Measurements from ENCODE around the gene RPS16. TPM values are rescaled to one million over a fixed set of nuclear protein-coding genes. Genes with fewer than 3 reads are reported as not detected.
A peak's percentile ranks its signal among the peaks of the same experiment; 100 is the strongest.

RPS16 gene
- total and polyA plus RNA-seq, 2 donors from 2014 or later = 1,461 to 1,965 TPM

DNA sequence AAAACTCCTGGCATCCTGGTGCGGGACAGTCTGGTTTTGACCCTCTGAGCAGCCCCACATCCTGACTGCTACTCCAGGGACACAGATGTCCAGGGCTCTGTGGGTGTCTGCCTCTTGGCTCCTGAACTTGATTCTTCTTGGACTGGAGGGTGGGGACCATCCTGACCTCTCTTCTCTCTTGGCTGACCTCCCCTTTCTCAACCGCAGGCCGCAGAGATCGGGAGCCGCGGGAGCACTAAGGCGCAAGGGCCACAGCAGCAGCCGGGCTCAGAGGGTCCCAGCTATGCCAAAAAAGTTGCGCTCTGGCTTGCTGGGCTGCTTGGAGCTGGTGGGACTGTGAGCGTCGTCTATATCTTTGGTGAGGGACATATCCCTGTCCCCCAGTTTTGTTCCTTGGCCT, 45.9 kb upstream of the RPS16 start:
- Histone ChIP-seq H3K4me1 (ENCODE audit: control insufficient read depth in 2 of 3, insufficient read depth in 2 of 3, low read depth in 1 of 3, low read length in 3 of 3) (peaks cover 0 to 14% (median 0%) of the 10 kb centered on the region in 3 donors), H3K9ac (ENCODE audit: low read length in 3 of 3) (peak overlapping the region; percentile 83 to 97 (median 94)), H3K27me3 (ENCODE audit: control insufficient read depth, insufficient read depth, low read length) (no peaks in the 10 kb centered on the region), H3K27ac (ENCODE audit: low read depth in 2 of 2, low read length in 2 of 2) (no peak overlapping the region), H3K4me3 (ENCODE audit: low read length in 3 of 3) (peak overlapping the region; percentile 89 to 99 (median 98)), H3K36me3 (ENCODE audit: control insufficient read depth in 2 of 3, insufficient read depth in 3 of 3, low read length in 3 of 3) (peaks cover 0 to 17% (median 10%) of the 10 kb centered on the region in 3 donors), H3K9me3 (ENCODE audit: control insufficient read depth in 2 of 3, insufficient read depth in 1 of 3, low read length in 3 of 3) (no peaks in the 10 kb centered on the region)
- no peak for FAIRE-seq
- DNase-seq = no peak
- intact Hi-C loops (cut with DNase I) = no loop called here
- TF ChIP-seq, protein P1, sequence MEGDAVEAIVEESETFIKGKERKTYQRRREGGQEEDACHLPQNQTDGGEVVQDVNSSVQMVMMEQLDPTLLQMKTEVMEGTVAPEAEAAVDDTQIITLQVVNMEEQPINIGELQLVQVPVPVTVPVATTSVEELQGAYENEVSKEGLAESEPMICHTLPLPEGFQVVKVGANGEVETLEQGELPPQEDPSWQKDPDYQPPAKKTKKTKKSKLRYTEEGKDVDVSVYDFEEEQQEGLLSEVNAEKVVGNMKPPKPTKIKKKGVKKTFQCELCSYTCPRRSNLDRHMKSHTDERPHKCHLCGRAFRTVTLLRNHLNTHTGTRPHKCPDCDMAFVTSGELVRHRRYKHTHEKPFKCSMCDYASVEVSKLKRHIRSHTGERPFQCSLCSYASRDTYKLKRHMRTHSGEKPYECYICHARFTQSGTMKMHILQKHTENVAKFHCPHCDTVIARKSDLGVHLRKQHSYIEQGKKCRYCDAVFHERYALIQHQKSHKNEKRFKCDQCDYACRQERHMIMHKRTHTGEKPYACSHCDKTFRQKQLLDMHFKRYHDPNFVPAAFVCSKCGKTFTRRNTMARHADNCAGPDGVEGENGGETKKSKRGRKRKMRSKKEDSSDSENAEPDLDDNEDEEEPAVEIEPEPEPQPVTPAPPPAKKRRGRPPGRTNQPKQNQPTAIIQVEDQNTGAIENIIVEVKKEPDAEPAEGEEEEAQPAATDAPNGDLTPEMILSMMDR (IDR thresholded peaks at IDR 0.05; ENCODE audit: borderline replicate concordance, extremely low read depth, insufficient read depth) = no peak

DNA sequence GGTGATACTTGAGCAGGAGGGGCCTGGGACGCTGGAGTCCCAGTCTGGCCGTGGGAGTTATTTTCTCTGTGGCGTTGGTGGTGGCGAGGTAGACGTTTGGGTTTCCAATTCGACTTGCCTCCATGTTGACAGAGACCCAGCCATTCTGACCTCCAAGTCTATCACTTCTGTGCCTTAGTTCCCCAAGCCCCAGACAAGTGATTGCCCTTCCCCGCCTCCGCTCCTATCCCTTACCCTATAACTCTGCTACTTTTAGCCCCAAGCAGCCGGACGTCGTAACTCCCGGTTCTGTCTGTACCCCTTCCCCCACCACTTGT, 45.4 kb upstream of the RPS16 start:
- Histone ChIP-seq H3K27me3 (ENCODE audit: control insufficient read depth, insufficient read depth, low read length) (no peaks in the 10 kb centered on the region), H3K9ac (ENCODE audit: low read length in 3 of 3) (peak overlapping the region; percentile 83 to 97 (median 94)), H3K4me3 (ENCODE audit: low read length in 3 of 3) (peak overlapping the region; percentile 89 to 99 (median 98)), H3K4me1 (ENCODE audit: control insufficient read depth in 2 of 3, insufficient read depth in 2 of 3, low read depth in 1 of 3, low read length in 3 of 3) (peaks cover 0 to 14% (median 0%) of the 10 kb centered on the region in 3 donors), H3K9me3 (ENCODE audit: control insufficient read depth in 2 of 3, insufficient read depth in 1 of 3, low read length in 3 of 3) (no peaks in the 10 kb centered on the region), H3K27ac (ENCODE audit: low read depth in 2 of 2, low read length in 2 of 2) (peak overlapping the region; percentile 69 to 80), H3K36me3 (ENCODE audit: control insufficient read depth in 2 of 3, insufficient read depth in 3 of 3, low read length in 3 of 3) (peaks cover 0 to 16% (median 12%) of the 10 kb centered on the region in 3 donors)
- intact Hi-C loops (cut with DNase I) = no loop called here
- no peak for DNase-seq
- TF ChIP-seq, protein P1 (IDR thresholded peaks at IDR 0.05; ENCODE audit: borderline replicate concordance, extremely low read depth, insufficient read depth) = no peak
- FAIRE-seq = no peak

DNA sequence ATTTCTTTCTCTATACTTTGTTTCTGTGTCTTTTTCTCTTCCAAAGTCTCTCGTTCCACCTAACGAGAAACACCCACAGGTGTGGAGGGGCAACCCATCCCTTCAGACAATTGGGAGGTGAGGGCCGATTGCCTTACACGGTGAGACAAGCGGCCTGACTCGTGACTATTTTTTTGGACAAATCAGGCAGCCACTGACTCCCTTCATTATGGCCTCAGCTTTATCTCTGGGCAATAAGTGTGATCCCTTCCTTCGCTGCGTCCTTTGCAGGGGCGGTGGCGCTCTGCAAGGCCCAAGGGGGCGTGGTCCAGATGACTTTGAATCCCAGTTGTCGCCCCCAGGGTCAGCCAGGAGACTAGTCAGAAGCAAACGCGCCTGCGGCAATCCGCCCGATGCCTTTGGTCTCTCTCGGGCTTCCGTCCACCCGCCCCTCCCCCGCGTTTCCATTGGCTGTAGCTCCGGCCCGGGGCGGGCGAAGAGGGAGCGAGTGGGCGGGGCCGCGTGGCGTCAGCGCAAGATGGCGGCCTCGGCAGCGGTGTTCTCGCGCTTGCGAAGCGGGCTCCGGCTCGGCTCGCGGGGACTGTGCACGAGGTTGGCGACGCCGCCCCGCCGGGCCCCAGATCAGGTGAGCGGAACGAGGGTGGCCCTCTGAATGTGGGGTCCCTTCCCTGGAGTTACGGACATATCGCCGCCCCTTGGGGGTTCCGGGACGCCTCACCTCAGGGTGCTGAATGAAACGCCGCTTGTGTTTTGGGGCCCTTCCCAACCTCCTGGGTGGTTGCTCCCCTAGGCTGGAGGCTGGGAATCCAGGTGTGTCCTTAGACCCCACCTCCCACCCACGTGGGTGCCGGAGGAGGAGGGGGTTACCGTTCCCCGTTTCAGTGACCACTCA, 44.8 kb upstream of the RPS16 start, which contains the start of gene TIMM50:
Gene TIMM50, plus strand, starts transcription at position 502 of the 892 bp plus-strand sequence. Its CDS starts 16 bp downstream, at position 518.
- H3K4me1 ChIP-seq (ENCODE audit: control insufficient read depth in 2 of 3, insufficient read depth in 2 of 3, low read depth in 1 of 3, low read length in 3 of 3) = peaks cover 0 to 14% (median 0%) of the 10 kb centered on the region in 3 donors
- peak within 1 kb of the TSS; percentile 83 to 97 (median 94) for H3K9ac ChIP-seq (ENCODE audit: low read length in 3 of 3)
- no peaks in the 10 kb centered on the region for H3K27me3 ChIP-seq (ENCODE audit: control insufficient read depth, insufficient read depth, low read length)
- intact Hi-C loops (cut with DNase I) = no loop called here
- H3K4me3 ChIP-seq (ENCODE audit: low read length in 3 of 3) = peak within 1 kb of the TSS; percentile 89 to 99 (median 98)
- no peaks in the 10 kb centered on the region for H3K9me3 ChIP-seq (ENCODE audit: control insufficient read depth in 2 of 3, insufficient read depth in 1 of 3, low read length in 3 of 3)
- peak within 1 kb of the TSS; percentile 69 to 80 for H3K27ac ChIP-seq (ENCODE audit: low read depth in 2 of 2, low read length in 2 of 2)
- FAIRE-seq = no peak
- H3K36me3 ChIP-seq (ENCODE audit: control insufficient read depth in 2 of 3, insufficient read depth in 3 of 3, low read length in 3 of 3) = peaks cover 0 to 16% (median 10%) of the 10 kb centered on the region in 3 donors
- TF ChIP-seq, protein P1 (IDR thresholded peaks at IDR 0.05; ENCODE audit: borderline replicate concordance, extremely low read depth, insufficient read depth) = peak; percentile 4
- DNase-seq = peak; percentile 97 to 98 (median 98)
